Measurements from ENCODE around the gene LGMN. TPM values are rescaled to one million over a fixed set of nuclear protein-coding genes. Genes with fewer than 3 reads are reported as not detected.

The LGMN gene
- total RNA-seq, 1 donor from 2014 or later = 79.7 TPM

DNA sequence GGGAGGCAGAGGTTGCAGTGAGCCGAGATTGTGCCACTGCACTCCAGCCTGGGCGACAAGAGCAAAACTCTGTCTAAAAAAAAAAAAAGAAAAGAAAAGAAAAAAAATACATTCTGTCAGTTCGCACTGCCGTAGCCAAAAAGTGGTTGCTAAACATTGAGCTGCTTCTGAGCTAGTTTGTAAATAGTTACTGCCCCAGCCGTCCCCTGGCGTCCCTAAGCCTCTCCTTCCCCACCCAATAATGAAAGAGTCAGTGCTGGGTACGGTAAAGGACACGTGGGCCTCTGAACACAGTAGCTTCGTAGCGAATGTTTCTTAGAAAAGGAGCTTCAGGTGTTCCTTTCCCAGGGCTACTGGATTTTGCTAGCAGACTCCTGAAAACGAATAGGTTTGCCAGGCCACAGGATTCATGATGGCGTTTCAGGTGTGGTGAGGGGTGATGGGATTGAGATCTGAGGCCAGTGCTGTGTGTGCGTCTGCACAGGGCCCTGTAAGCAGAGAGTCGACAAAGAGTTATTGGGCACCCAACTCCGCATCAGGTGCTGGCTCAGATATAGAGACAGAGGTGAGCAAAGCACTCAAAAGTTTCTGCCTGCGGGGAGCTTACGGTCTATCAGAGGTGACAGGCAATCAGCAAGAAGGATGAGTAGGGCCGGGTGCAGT lies 94.1 kb downstream of the LGMN start:
- DNase-seq (ENCODE audit: low spot score) = no peak

Other genes with a start within 250 kb of the LGMN start
- gene RIN3, start 234.8 kb downstream of the LGMN start, total RNA-seq (ENCODE audit: insufficient read depth, low replicate concordance) = 15.2 TPM
- gene GOLGA5, start 45.7 kb upstream of the LGMN start, total RNA-seq (ENCODE audit: insufficient read depth, low replicate concordance) = 31.5 TPM
- 21.9 TPM for gene CHGA, start 174.5 kb upstream of the LGMN start, total RNA-seq (ENCODE audit: insufficient read depth, low replicate concordance)